Upper lobe of right lung (tissue), 1 donor: ENCODE results near the gene CHRNA7. TPM values are rescaled to one million over a fixed set of nuclear protein-coding genes. Genes with fewer than 3 reads are reported as not detected.
"Not testable (repeated sequence)": the region's sequence is repeated elsewhere in the genome, so short reads cannot be mapped to it uniquely, and the experiment has no call there.

Source experiments
- ATAC-seq: fragments of 200-7000 bp; cut with Tn5 transposase; one replicate; pipeline ENCODE4 v1.9.1; 2020; ENCODE audit warnings: mild to moderate bottlenecking, moderate library complexity
- DNase-seq: peaks from one replicate; pipeline ENCODE4 v3.0.0-alpha.2; 2020
- H3K27ac ChIP-seq: fragments of 200-600 bp; one replicate; pipeline ENCODE4 v1.8.0; 2022
- H3K27me3 ChIP-seq: fragments of 200-600 bp; one replicate; pipeline ENCODE4 v1.8.0; 2022; ENCODE audit warnings: mild to moderate bottlenecking
- H3K36me3 ChIP-seq: fragments of 200-600 bp; one replicate; pipeline ENCODE4 v1.8.0; 2022
- H3K4me1 ChIP-seq: fragments of 200-600 bp; one replicate; pipeline ENCODE4 v1.8.0; 2022
- H3K4me3 ChIP-seq: fragments of 200-600 bp; one replicate; pipeline ENCODE4 v1.8.0; 2022; ENCODE audit warnings: mild to moderate bottlenecking
- H3K9me3 ChIP-seq: fragments of 200-600 bp; one replicate; pipeline ENCODE4 v1.8.0; 2022
- CTCF ChIP-seq: fragments of 200-600 bp; IDR thresholded peaks from one replicate; pipeline ENCODE4 v1.8.0; 2022; ENCODE audit warnings: antibody characterized with exemption
- intact Hi-C: fragments of 100-400 bp; cut with DNase I; formaldehyde crosslinking; loops from one replicate; pipeline ENCODE4 v1.11.0; 2022
- total RNA-seq: library from RNA; stranded (reverse); fragmentation: NEBNext Ultra II Directional; extraction: Animal tissue kit (Norgen Biotek cat#: 25700); gene quantifications from one replicate; pipeline ENCODE4 v1.2.1, GENCODE V29; 2021
- donor health status: DM: no; HTN: yes; CAD: no; lungs with severe emphysema.

Gene CHRNA7
- total RNA-seq, 1 donor from 2014 or later = 0.75 TPM

GRCh38 chr15:32152574-32152973, 122.3 kb downstream of the CHRNA7 start:
- no peak for TF ChIP-seq CTCF
- Histone ChIP-seq H3K27ac (no peak overlapping the region), H3K36me3 (no peaks in the 10 kb centered on the region), H3K9me3 (no peaks in the 10 kb centered on the region), H3K4me3 (no peak overlapping the region), H3K27me3 (no peaks in the 10 kb centered on the region), H3K4me1 (no peaks in the 10 kb centered on the region)
- DNase-seq = no peak
- intact Hi-C loops = no loop called here
- ATAC-seq = no peak

- H3K9me3 ChIP-seq, H3K27ac ChIP-seq, H3K4me3 ChIP-seq, intact Hi-C loops, H3K36me3 ChIP-seq, DNase-seq, H3K27me3 ChIP-seq, H3K4me1 ChIP-seq: not testable (repeated sequence)
- ATAC-seq = peak; percentile 15
Observed at GRCh38 chr15:32153868-32154623, 123.7 kb downstream of the CHRNA7 start.

GRCh38 chr15:32162143-32162542, 131.8 kb downstream of the CHRNA7 start:
- H3K36me3 ChIP-seq, intact Hi-C loops, H3K4me3 ChIP-seq, ATAC-seq, H3K4me1 ChIP-seq, H3K9me3 ChIP-seq, H3K27ac ChIP-seq, H3K27me3 ChIP-seq, DNase-seq: not testable (repeated sequence)

GRCh38 chr15:32164065-32164464, 133.8 kb downstream of the CHRNA7 start:
- intact Hi-C loops, DNase-seq, H3K4me1 ChIP-seq, H3K4me3 ChIP-seq, H3K36me3 ChIP-seq, H3K27me3 ChIP-seq, H3K9me3 ChIP-seq, H3K27ac ChIP-seq, ATAC-seq: not testable (repeated sequence)

- H3K4me1 ChIP-seq, H3K9me3 ChIP-seq, H3K27ac ChIP-seq, H3K27me3 ChIP-seq, H3K4me3 ChIP-seq, ATAC-seq, DNase-seq, intact Hi-C loops, H3K36me3 ChIP-seq: not testable (repeated sequence)
Observed at GRCh38 chr15:32164747-32165146, 134.4 kb downstream of the CHRNA7 start.

GRCh38 chr15:32165775-32166174, 135.5 kb downstream of the CHRNA7 start:
- ATAC-seq = peak; percentile 20
- H3K4me1 ChIP-seq, H3K27ac ChIP-seq, DNase-seq, H3K4me3 ChIP-seq, H3K9me3 ChIP-seq, intact Hi-C loops, H3K36me3 ChIP-seq, H3K27me3 ChIP-seq: not testable (repeated sequence)

GRCh38 chr15:32166270-32166669, 136.0 kb downstream of the CHRNA7 start:
- H3K36me3 ChIP-seq, H3K4me1 ChIP-seq, H3K27me3 ChIP-seq, H3K4me3 ChIP-seq, DNase-seq, H3K27ac ChIP-seq, H3K9me3 ChIP-seq, intact Hi-C loops: not testable (repeated sequence)
- peak; percentile 11 for ATAC-seq

- H3K27me3 ChIP-seq, H3K9me3 ChIP-seq, H3K36me3 ChIP-seq, H3K4me3 ChIP-seq, H3K4me1 ChIP-seq, intact Hi-C loops, H3K27ac ChIP-seq: not testable (repeated sequence)
- DNase-seq = peak; percentile 47
- ATAC-seq = peak; percentile 57
Observed at GRCh38 chr15:32167913-32168312, 137.6 kb downstream of the CHRNA7 start.

- H3K4me3 ChIP-seq, H3K27me3 ChIP-seq, H3K27ac ChIP-seq, ATAC-seq, intact Hi-C loops, H3K36me3 ChIP-seq, DNase-seq, H3K4me1 ChIP-seq, H3K9me3 ChIP-seq: not testable (repeated sequence)
Observed at GRCh38 chr15:32180579-32180978, 150.3 kb downstream of the CHRNA7 start.

- DNase-seq, H3K27me3 ChIP-seq, H3K4me3 ChIP-seq, H3K36me3 ChIP-seq, H3K4me1 ChIP-seq, H3K9me3 ChIP-seq, H3K27ac ChIP-seq, intact Hi-C loops: not testable (repeated sequence)
- peak; percentile 12 for ATAC-seq
Observed at GRCh38 chr15:32193780-32194179, 163.5 kb downstream of the CHRNA7 start.

- H3K27me3 ChIP-seq, DNase-seq, intact Hi-C loops: not testable (repeated sequence)
Observed at GRCh38 chr15:32196206-32196605, 165.9 kb downstream of the CHRNA7 start.

GRCh38 chr15:32198938-32199337, 168.6 kb downstream of the CHRNA7 start:
- intact Hi-C loops = not testable (repeated sequence)

More at GRCh38 chr15:32196206-32196605, 165.9 kb downstream of the CHRNA7 start:
- H3K4me1 ChIP-seq, H3K27ac ChIP-seq, H3K36me3 ChIP-seq, H3K4me3 ChIP-seq, H3K9me3 ChIP-seq, ATAC-seq: not testable (repeated sequence)

GRCh38 chr15:32209081-32209480, 178.8 kb downstream of the CHRNA7 start:
- H3K27ac ChIP-seq, H3K27me3 ChIP-seq, H3K4me1 ChIP-seq, H3K9me3 ChIP-seq, H3K4me3 ChIP-seq, ATAC-seq, DNase-seq, intact Hi-C loops, H3K36me3 ChIP-seq: not testable (repeated sequence)

More at GRCh38 chr15:32198938-32199337, 168.6 kb downstream of the CHRNA7 start:
- peak; percentile 43 for ATAC-seq
- not testable (repeated sequence) for H3K9me3 ChIP-seq, H3K4me1 ChIP-seq, H3K27ac ChIP-seq, H3K27me3 ChIP-seq, H3K4me3 ChIP-seq, DNase-seq, H3K36me3 ChIP-seq
